WTC11 (cell line): ENCODE results near the gene WBP4. TPM values are rescaled to one million over a fixed set of nuclear protein-coding genes. Genes with fewer than 3 reads are reported as not detected.

Experiments
- ATAC-seq: fragments of 200-7000 bp; cut with Tn5 transposase; 2 replicates; pipeline ENCODE4 v1.10.0; 2021; ENCODE audit warnings: mild to moderate bottlenecking, moderate library complexity
- CTCF ChIA-PET: fragments of 300-600 bp; sonication (Branson Sonifier 250); formaldehyde crosslinking; loops from one replicate; lab custom pipeline; 2021; ENCODE audit warnings: antibody characterized with exemption; lab: Charles Lee
- POLR2A ChIA-PET: fragments of 350-600 bp; sonication (Branson Sonifier 250); formaldehyde crosslinking; loops from one replicate; lab custom pipeline; 2021; ENCODE audit warnings: antibody characterized with exemption; lab: Charles Lee
- DNase-seq: peaks from one replicate; pipeline ENCODE4 v3.0.0; 2021; ENCODE audit warnings: low spot score
- H3K27ac Mint-ChIP-seq: 2 replicates; pipeline ENCODE4 v1.8.0; 2021; ENCODE audit warnings: mixed read lengths
- H3K27me3 Mint-ChIP-seq: 2 replicates; pipeline ENCODE4 v1.8.0; 2021; ENCODE audit warnings: low read depth, mild to moderate bottlenecking, moderate library complexity, mixed read lengths
- H3K36me3 Mint-ChIP-seq: 2 replicates; pipeline ENCODE4 v1.8.0; 2021; ENCODE audit warnings: mixed read lengths
- H3K4me1 Mint-ChIP-seq: 2 replicates; pipeline ENCODE4 v1.8.0; 2022; ENCODE audit warnings: mixed read lengths
- H3K4me3 Mint-ChIP-seq: 2 replicates; pipeline ENCODE4 v1.8.0; 2021; ENCODE audit warnings: mild to moderate bottlenecking, moderate library complexity, mixed read lengths
- H3K9me3 Mint-ChIP-seq: 2 replicates; pipeline ENCODE4 v1.8.0; 2021; ENCODE audit warnings: mixed read lengths
- CDX4 ChIP-seq: fragments of 250-450 bp; sonication (Bioruptor Pico); IDR thresholded peaks from 2 replicates; pipeline ENCODE4 v1.9.0; 2021; ENCODE audit warnings: moderate library complexity, mild to moderate bottlenecking, inconsistent platforms, borderline replicate concordance
- CTCF ChIP-seq: fragments of 200-600 bp; IDR thresholded peaks from 2 replicates; pipeline ENCODE4 v1.8.0; 2022; ENCODE audit warnings: antibody characterized with exemption
- ESRRA ChIP-seq: sonication (generic); formaldehyde crosslinking; IDR thresholded peaks from 2 replicates; pipeline ENCODE4 v1.8.1; 2022; ENCODE audit warnings: mild to moderate bottlenecking, missing genetic modification reagents, borderline replicate concordance
- ETV6 ChIP-seq: sonication (generic); formaldehyde crosslinking; IDR thresholded peaks from 2 replicates; pipeline ENCODE4 v1.8.1; 2022; ENCODE audit warnings: mild to moderate bottlenecking, missing genetic modification reagents
- FOXP1 ChIP-seq: sonication (generic); formaldehyde crosslinking; IDR thresholded peaks from 2 replicates; pipeline ENCODE4 v1.8.0; 2022; ENCODE audit warnings: missing genetic modification reagents, mild to moderate bottlenecking, moderate library complexity, borderline replicate concordance
- FOXP4 ChIP-seq: sonication (generic); formaldehyde crosslinking; IDR thresholded peaks from 2 replicates; pipeline ENCODE4 v1.8.0; 2022; ENCODE audit warnings: mild to moderate bottlenecking, missing genetic modification reagents
- GRHL2 ChIP-seq: fragments of 250-450 bp; sonication (Bioruptor Pico); IDR thresholded peaks from 2 replicates; pipeline ENCODE4 v1.8.0; 2022; ENCODE audit warnings: mild to moderate bottlenecking, moderate library complexity; ENCODE audit not compliant: insufficient replicate concordance, severe bottlenecking
- HMGA2 ChIP-seq: fragments of 250-450 bp; sonication (Bioruptor Pico); IDR thresholded peaks from 2 replicates; pipeline ENCODE4 v1.4.0; 2021; ENCODE audit warnings: mild to moderate bottlenecking, moderate library complexity
- NFYB ChIP-seq: sonication (generic); formaldehyde crosslinking; conservative IDR thresholded peaks from 2 replicates; pipeline ENCODE4 v1.8.0; 2022; ENCODE audit warnings: low read depth, missing genetic modification reagents
- RORB ChIP-seq: fragments of 250-450 bp; sonication (Bioruptor Pico); IDR thresholded peaks from 2 replicates; pipeline ENCODE4 v1.9.0; 2021; ENCODE audit warnings: mild to moderate bottlenecking
- USF2 ChIP-seq: sonication (generic); formaldehyde crosslinking; IDR thresholded peaks from 2 replicates; pipeline ENCODE4 v1.8.1; 2023; ENCODE audit warnings: mild to moderate bottlenecking, missing genetic modification reagents, moderate library complexity
- ZMAT4 ChIP-seq: fragments of 250-450 bp; sonication (Bioruptor Pico); IDR thresholded peaks from 2 replicates; pipeline ENCODE4 v1.9.0; 2021; ENCODE audit warnings: mild to moderate bottlenecking
- ZNF532 ChIP-seq: fragments of 250-450 bp; sonication (Bioruptor Pico); IDR thresholded peaks from 2 replicates; pipeline ENCODE4 v1.9.0; 2021; ENCODE audit warnings: mild to moderate bottlenecking, borderline replicate concordance
- total RNA-seq: library from RNA; stranded (reverse); gene quantifications from 3 replicates; pipeline ENCODE4 v1.2.3, GENCODE V29; 2021

WBP4 gene
- total RNA-seq, 1 experiment from 2014 or later = 9.6 TPM

GRCh38 chr13:41028051-41028450 lies 33.3 kb upstream of the WBP4 start:
- TF ChIP-seq ESRRA (CRISPR knock-in tag) (no peak), ZMAT4 (CRISPR knock-in tag) (no peak), ZNF532 (CRISPR knock-in tag) (no peak), USF2 (CRISPR knock-in tag) (no peak), CDX4 (CRISPR knock-in tag) (no peak), NFYB (CRISPR knock-in tag) (no peak), GRHL2 (no peak), FOXP1 (CRISPR knock-in tag) (no peak), CTCF (no peak), FOXP4 (CRISPR knock-in tag) (no peak), RORB (CRISPR knock-in tag) (no peak)
- Mint-ChIP-seq H3K27me3 (no peaks in the 10 kb centered on the region), H3K27ac (no peak overlapping the region), H3K4me3 (no peak overlapping the region), H3K4me1 (no peaks in the 10 kb centered on the region), H3K36me3 (no peaks in the 10 kb centered on the region), H3K9me3 (no peaks in the 10 kb centered on the region)
- DNase-seq (no peak), ATAC-seq (no peak)
- ChIA-PET POLR2A (no interaction called here), CTCF (no interaction called here)

- DNase-seq (peak; percentile 47), ATAC-seq (peak; percentile 89)
- ChIA-PET CTCF (interaction anchor here (1.0 to 1.4 kb wide), 7 partner anchors 15 to 252 kb away, joined by 4 to 8 read pairs (median 5); no protein-coding TSS in a partner anchor), POLR2A (no interaction called here)
- Mint-ChIP-seq H3K4me1 (peaks cover under 1% of the 10 kb centered on the region), H3K4me3 (no peak overlapping the region), H3K36me3 (no peaks in the 10 kb centered on the region), H3K27ac (no peak overlapping the region), H3K27me3 (no peaks in the 10 kb centered on the region), H3K9me3 (no peaks in the 10 kb centered on the region)
- no peak for TF ChIP-seq ETV6 (CRISPR knock-in tag)
- no peak for TF ChIP-seq HMGA2 (CRISPR knock-in tag)
- no peak for TF ChIP-seq CDX4 (CRISPR knock-in tag)
These were observed 31.7 kb upstream of the WBP4 start for GRCh38 chr13:41029629-41030028.
